ENCODE measurements around the gene HDAC4.

DNA sequence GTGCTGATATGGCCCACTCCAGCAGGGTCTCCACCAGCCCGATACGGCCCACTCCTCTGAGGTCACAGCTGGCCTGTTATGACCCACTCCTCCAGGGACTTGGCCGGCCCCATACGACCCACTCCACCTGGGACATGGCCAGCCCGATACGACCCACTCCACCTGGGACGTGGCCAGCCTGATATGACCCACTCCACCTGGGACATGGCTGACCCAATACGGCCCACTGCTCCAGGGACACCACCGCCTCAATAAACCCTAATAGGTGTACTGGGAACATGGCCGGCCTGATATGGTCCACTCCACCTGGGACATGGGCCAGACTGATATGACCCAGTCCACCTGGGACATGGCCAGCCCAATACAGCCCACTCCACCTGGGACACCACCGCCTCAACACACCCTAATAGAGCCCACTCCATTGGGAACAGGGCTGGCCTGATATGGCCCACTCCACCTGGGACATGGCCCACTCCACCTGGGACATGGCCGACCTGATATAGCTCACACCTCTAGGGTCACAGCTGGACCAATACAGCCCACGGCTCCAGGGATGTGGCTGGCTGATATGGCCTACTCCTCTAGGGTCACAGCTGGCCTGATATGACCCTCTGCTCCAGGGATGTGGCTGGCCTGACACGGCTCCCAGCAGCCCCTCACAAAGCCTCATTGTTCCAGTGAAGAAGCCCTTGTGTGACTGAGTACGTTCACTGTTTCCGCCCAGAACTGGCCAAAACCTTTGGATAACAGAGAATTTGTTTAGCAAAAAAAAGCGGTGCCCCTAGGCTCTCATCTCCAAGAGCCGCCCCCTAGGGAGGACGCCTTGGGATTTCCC, 245.6 kb downstream of the HDAC4 start:
- TF ChIP-seq, protein P1, sequence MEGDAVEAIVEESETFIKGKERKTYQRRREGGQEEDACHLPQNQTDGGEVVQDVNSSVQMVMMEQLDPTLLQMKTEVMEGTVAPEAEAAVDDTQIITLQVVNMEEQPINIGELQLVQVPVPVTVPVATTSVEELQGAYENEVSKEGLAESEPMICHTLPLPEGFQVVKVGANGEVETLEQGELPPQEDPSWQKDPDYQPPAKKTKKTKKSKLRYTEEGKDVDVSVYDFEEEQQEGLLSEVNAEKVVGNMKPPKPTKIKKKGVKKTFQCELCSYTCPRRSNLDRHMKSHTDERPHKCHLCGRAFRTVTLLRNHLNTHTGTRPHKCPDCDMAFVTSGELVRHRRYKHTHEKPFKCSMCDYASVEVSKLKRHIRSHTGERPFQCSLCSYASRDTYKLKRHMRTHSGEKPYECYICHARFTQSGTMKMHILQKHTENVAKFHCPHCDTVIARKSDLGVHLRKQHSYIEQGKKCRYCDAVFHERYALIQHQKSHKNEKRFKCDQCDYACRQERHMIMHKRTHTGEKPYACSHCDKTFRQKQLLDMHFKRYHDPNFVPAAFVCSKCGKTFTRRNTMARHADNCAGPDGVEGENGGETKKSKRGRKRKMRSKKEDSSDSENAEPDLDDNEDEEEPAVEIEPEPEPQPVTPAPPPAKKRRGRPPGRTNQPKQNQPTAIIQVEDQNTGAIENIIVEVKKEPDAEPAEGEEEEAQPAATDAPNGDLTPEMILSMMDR (IDR thresholded peaks at IDR 0.05) = no peak
- TF ChIP-seq POLR2A (IDR thresholded peaks at IDR 0.05) (no peak), POLR2AphosphoS5 (IDR thresholded peaks at IDR 0.05; ENCODE audit: insufficient read depth in 1 of 2, low read depth in 1 of 2) (no peak)
